Hematopoietic multipotent progenitor cell treated with erythropoietin and hydrocortisone succinate and interleukin-3 and kit ligand, for 6 days (in vitro differentiated cells): ENCODE measurements around the gene ZNF148.
A peak's percentile ranks its signal among the peaks of the same experiment; 100 is the strongest.

Experiments
- DNase-seq: peaks from one replicate; pipeline ENCODE4 v3.0.0-alpha.2; 2015

The ZNF148 gene

DNA sequence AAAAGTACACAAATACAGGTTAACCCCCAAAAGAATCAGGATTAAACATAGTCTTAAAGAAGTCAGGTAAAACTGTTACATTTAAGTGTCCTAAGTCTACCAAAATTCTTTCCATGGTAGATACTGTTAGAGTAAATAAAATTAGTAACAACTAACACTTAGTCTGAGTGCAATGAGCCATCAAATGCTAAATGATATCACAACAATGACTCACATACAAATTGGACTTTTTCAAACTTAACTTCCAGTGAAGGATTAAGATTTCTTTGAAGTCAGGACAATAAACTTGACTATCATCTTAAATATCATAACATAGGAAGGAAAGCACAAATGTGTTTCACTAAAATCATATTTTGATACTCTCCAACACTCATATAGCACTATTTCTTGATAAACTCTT lies 43.9 kb downstream of the ZNF148 start:
- DNase-seq, result no peak

- DNase-seq, result no peak
Measured at GRCh38 chr3:125326957-125327356, 48.2 kb downstream of the ZNF148 start.

GRCh38 chr3:125325746-125326145 lies 49.4 kb downstream of the ZNF148 start:
- DNase-seq, result no peak

DNA sequence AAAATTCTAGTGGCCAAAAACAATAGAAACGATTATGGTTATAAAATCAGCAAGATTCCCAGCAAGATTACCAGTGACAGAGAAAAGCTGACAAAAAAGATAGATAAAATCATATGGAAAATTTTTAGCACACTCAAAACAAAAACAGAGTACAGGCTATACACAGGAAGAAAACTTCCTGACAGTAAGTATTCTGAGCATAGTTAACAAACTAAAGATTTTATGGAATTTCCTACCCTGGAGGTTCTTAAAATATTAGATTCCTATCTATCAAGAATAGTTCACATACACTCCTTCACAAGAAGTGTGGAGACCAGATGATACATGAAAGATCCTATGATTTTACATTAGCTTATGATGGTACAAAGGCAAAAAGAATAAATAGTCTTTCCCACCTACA lies 50.8 kb downstream of the ZNF148 start:
- no peak for DNase-seq

DNA sequence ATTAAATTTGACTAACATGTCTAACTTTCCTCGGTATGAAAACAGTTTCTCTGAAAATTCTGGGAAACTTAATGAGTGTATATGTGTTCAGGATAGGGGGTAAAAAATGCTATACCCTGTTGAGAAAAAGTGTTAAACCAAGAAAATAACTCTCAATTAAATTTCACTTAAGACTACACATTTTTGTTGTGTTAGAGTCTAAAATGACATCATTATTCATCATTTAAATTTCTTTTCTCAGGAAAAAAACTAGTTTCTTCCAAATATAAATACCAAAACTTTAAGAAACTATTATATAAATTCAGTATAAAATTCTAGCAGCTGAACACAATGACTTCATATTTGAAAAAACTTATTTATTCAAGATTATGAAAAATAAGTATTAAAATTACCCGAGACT lies 52.2 kb downstream of the ZNF148 start:
- DNase-seq, result no peak

GRCh38 chr3:125322166-125322565 lies 53.0 kb downstream of the ZNF148 start:
- DNase-seq, result no peak

GRCh38 chr3:125319765-125320164 lies 55.4 kb downstream of the ZNF148 start:
- DNase-seq, result no peak

DNA sequence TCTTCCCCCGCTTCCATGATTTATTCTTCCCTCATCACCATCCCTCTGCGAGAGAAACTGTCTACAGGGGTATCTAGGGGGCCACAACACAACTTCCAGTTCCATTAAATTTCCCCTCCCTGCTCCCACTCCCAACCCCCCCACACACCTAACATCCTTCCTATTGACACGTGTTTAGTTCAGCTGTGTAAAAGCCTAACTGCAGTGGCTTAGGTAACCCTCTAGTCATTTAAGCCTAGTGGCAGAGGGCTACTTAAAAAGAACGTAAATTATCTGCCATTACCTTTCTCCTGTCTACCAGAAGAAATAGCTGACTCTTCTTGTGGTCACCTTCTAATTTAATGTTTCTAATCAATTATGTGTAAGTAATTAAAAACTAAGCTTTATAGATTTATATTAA lies 56.3 kb downstream of the ZNF148 start:
- DNase-seq, result no peak

GRCh38 chr3:125318167-125318865 lies 56.8 kb downstream of the ZNF148 start:
- DNase-seq, result no peak

DNA sequence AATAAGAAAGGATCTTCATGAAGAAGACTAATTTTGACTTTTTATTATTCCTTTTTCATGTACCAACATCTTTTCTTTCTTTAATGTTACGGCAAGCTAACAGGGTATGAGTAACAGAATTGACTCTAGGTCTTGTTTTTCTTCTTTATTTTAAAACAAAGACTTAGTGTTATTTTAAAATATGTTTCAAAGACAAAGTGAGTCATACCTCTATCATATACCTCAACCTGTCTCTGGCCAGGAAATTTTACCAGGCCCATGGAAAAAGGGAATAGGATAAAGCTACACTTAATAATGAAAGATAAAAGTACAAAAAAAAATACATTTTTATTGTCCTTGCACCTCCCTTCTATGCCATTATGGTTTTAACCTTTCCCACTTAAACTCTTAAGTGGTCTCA lies 57.4 kb downstream of the ZNF148 start:
- no peak for DNase-seq

GRCh38 chr3:125316949-125317348 lies 58.2 kb downstream of the ZNF148 start:
- DNase-seq, result no peak

DNA sequence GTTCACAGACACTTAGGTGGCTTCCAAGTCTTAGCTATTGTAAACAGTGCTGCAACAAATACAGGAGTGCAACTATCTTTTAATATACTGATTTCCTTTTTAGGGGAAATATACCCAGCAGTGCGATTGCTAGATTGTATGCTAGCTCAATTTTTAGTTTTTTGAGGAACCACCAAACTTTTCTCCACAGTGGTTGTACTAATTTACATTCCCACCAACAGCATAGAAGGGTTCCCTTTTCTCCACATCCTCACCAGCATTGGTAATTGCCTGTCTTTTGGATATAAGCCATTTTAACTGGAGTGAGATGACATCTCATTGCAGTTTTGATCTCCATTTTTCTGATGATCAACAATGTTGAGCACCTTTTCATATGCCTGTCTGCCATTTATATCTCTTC lies 58.9 kb downstream of the ZNF148 start:
- DNase-seq, result no peak

DNA sequence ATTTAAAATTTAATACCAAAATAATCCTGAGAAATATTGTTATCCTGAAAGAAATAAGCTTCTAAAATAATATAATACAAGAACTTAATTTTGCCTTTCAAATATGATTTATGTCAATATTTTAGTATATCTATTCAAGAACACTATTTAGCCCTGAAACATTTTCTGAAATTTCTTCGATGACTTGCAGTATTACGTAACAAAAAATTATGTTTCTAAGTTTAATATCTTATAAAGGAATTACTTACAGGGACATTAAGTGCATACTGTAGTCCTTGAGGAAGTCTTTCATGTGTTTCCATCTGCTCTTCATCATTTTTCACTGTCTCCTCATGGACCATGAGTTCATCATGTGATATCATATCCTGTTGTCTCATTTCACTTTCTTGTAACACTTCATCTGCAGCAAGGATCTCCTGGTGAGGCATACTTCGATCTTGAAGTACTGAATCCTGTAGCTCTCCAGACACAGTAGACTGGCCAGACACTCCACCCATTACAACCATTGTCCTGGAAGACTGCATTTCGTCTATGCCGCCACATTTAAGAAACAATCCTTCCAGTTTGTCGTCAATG lies 62.0 kb downstream of the ZNF148 start:
- DNase-seq, result no peak

DNA sequence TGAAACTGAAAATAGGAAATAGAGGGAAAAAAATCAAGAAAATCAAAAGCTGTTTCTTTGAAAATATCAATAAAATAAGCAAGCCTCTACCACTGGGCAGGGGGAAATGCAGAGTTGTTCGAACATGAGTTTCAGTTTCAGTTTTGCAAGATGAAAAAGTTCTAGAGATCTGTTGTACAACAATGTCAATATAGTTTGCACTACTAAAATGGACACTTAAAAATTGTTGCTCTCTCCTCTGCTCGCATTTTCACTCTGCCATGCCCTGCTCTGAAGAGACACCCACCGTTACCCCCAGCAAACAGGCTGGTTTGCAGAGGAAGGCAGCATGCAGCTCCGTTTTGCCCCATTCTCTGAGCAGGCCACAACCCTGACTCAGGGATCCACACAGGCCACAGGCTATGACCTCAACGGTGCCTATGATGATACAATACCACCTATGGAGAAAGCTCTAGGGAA lies 64.5 kb downstream of the ZNF148 start:
- DNase-seq, result peak; percentile 68

DNA sequence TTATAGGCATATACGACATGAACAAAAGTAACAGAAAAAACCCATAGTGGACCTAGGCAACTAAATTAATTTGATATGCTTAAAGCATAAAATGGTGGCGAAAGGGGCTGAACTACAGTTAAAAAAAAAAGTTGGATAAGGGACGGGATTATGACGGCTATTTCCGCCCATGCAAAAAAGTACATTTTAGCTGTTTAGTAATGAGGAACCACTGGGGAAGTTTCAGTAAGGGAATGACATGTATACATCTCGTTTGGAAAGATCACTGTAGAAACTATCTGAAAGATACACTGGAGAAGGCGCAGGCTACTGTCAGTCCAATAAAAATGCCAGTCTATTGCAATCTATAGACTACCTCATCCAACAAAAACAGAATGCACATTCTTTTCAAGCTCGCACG lies 65.6 kb downstream of the ZNF148 start:
- DNase-seq, result no peak

DNA sequence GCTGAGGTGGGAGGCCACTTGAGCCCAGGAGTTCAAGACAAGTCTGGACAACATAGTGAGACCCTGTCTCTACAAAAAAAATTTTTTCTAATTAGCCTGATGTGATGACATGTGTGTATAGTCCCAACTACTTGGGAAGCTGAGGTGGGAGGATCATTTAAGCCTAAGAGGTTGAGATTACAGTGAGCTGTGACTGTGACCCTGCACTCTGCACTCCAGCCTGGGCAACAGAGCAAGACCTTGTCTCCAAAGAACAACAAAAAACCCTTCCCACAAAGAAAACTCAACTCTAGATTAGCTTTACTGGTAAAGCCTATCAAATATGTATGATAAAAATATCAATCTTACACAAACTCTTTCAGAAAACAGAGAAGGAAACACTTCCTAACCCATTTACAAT lies 68.5 kb downstream of the ZNF148 start:
- no peak for DNase-seq

- DNase-seq, result no peak
Measured at GRCh38 chr3:125302932-125303331, 72.2 kb downstream of the ZNF148 start.

- DNase-seq, result no peak
Measured at GRCh38 chr3:125300416-125300815, 74.7 kb downstream of the ZNF148 start.

GRCh38 chr3:125294411-125294810 lies 80.7 kb downstream of the ZNF148 start:
- DNase-seq, result peak; percentile 11

- no peak for DNase-seq
Measured at GRCh38 chr3:125292015-125292414, 83.1 kb downstream of the ZNF148 start.

GRCh38 chr3:125289429-125289981 lies 85.6 kb downstream of the ZNF148 start:
- DNase-seq, result no peak

DNA sequence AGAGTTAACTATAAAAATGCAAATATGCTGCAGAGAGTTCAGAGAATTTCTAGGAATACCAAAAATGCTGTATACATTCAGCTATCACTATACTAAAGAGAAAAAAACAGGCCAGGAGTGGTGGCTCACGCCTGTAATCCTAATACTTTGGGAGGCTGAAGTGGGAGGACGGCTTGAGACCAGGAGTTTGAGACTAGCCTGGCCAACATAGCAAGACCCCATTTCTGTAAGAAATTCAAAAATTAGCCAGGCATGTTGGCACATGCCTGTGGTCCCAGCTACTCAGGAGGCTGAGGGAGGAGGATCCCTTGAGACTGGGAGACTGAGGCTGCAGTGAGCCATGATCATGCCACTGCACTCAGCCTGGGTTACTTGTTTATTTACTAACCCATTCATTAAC lies 87.9 kb downstream of the ZNF148 start:
- DNase-seq, result no peak

GRCh38 chr3:125281381-125281780 lies 93.7 kb downstream of the ZNF148 start:
- no peak for DNase-seq

- DNase-seq, result peak; percentile 69
Measured at GRCh38 chr3:125280668-125281361, 94.3 kb downstream of the ZNF148 start.
